Stimulated activated naive B cell treated with anti-CD40 and anti-IgM and Interleukin-4, amounts not matched to agents 10 μg/mL and 1 μg/mL and 100 μg/mL, for 72 hours (primary cell): ENCODE measurements around the gene LCN2.
"Not testable (repeated sequence)": the region's sequence is repeated elsewhere in the genome, so short reads cannot be mapped to it uniquely, and the experiment has no call there.

Experiments
- ATAC-seq, 2 donors: fragments of 150-1000 bp; cut with Tn5 transposase; replicated peaks; 2 replicates each; pipeline ENCODE4 v1.10.0; 2021; ENCODE audit warnings: moderate library complexity in 1 of 2
- DNase-seq: peaks from one replicate; pipeline ENCODE4 v3.0.0; 2021
- H3K27ac Mint-ChIP-seq: one replicate; pipeline ENCODE4 v1.8.0; 2022; ENCODE audit warnings: mild to moderate bottlenecking, mixed read lengths
- H3K27me3 Mint-ChIP-seq, 2 donors: one replicate each; pipeline ENCODE4 v1.8.0; 2022; ENCODE audit warnings: mixed read lengths in 2 of 2
- H3K36me3 Mint-ChIP-seq, 2 donors: one replicate each; pipeline ENCODE4 v1.8.0; 2022; ENCODE audit warnings: mixed read lengths in 2 of 2, mild to moderate bottlenecking in 1 of 2
- H3K4me1 Mint-ChIP-seq, 2 donors: one replicate each; pipeline ENCODE4 v1.8.0; 2022; ENCODE audit warnings: mixed read lengths in 2 of 2, mild to moderate bottlenecking in 1 of 2
- H3K4me3 Mint-ChIP-seq, 2 donors: one replicate each; pipeline ENCODE4 v1.8.0; 2022; ENCODE audit warnings: mild to moderate bottlenecking in 2 of 2, mixed read lengths in 2 of 2, moderate library complexity in 1 of 2
- H3K9me3 Mint-ChIP-seq, 2 donors: one replicate each; pipeline ENCODE4 v1.8.0; 2022; ENCODE audit warnings: mixed read lengths in 2 of 2, mild to moderate bottlenecking in 1 of 2

Gene LCN2

DNA sequence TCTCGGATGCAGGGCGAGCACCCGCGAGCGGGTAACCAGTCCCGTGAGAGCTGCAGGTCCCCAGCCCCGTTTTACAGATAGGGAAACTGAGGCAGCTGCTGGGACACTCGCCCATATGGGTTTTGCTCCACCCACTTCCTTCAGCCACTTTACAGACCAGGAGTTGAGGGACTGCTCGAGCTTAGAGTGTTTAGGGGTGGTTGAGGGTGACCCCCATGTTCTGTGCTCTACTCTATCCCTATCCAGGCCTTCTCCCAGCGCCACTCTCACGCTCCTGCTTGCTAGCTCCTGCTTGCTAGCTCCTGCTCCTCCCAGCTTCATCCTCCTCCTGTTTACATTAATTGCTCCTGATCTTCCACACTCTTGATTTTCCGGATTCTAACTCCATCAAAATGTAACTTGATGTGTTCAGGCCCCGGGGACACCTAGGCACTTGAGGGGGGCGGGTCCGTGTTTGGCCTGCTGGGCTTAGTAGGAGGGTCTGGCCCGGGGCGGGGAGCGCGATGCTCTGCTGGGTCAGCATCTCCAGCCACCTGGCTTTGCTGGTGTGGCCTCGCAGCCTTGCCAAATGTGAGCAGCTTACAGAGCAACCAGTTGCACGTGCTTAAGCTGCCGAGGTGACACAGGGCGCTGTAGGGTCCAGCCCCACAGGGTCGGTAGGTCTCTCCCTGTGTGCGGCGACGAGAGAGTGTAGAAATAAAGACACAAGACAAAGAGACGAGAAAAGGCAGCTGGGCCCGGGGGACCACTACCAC, 20.2 kb upstream of the LCN2 start:
- peaks cover 6 to 25% of the 10 kb centered on the region in 2 donors for H3K36me3 Mint-ChIP-seq
- peaks cover 4 to 6% of the 10 kb centered on the region in 2 donors for H3K9me3 Mint-ChIP-seq
- H3K4me1 Mint-ChIP-seq, result peaks cover 29 to 47% of the 10 kb centered on the region in 2 donors
- DNase-seq, result no peak
- ATAC-seq, result no peak
- peaks cover 14 to 16% of the 10 kb centered on the region in 2 donors for H3K27me3 Mint-ChIP-seq
- peak overlapping the region; percentile 100 for H3K27ac Mint-ChIP-seq
- H3K4me3 Mint-ChIP-seq, result peak overlapping the region; percentile 96 to 97

- not testable (repeated sequence) for DNase-seq, ATAC-seq, H3K27ac Mint-ChIP-seq, H3K9me3 Mint-ChIP-seq
- peaks cover 2 to 14% of the 10 kb centered on the region in 2 donors for H3K36me3 Mint-ChIP-seq
- peaks cover 25 to 39% of the 10 kb centered on the region in 2 donors for H3K4me1 Mint-ChIP-seq
- peaks cover 14 to 17% of the 10 kb centered on the region in 2 donors for H3K27me3 Mint-ChIP-seq
- peak overlapping the region in 1 of 2 donors; percentile 29 for H3K4me3 Mint-ChIP-seq
Measured at GRCh38 chr9:128129976-128130590, 19.2 kb upstream of the LCN2 start.

DNA sequence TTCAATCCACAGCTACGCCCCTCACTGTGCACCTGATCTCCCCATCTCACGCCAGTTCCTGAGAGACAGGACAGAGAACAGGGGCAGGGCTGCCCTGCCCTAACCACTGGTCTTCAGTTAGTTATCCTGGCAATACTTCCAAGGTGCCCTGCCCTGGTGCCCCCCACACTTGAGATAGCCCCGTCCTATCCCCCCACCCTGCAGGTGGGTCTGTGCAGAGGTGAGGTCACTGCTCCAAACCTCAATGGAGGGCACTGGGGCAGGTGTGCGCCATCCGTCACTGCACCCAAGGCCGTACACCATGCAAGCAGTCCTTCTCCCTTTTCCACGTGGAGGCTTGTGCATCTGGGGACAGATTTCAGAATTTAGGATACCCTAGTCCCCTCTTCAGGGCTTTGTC, 18.6 kb upstream of the LCN2 start:
- not testable (repeated sequence) for ATAC-seq, H3K27ac Mint-ChIP-seq, H3K4me3 Mint-ChIP-seq, DNase-seq, H3K9me3 Mint-ChIP-seq
- H3K36me3 Mint-ChIP-seq, result peaks cover 2 to 11% of the 10 kb centered on the region in 2 donors
- H3K4me1 Mint-ChIP-seq, result peaks cover 23 to 38% of the 10 kb centered on the region in 2 donors
- H3K27me3 Mint-ChIP-seq, result peaks cover 15 to 22% of the 10 kb centered on the region in 2 donors

- H3K4me3 Mint-ChIP-seq, DNase-seq: not testable (repeated sequence)
Measured at GRCh38 chr9:128131346-128131745, 17.9 kb upstream of the LCN2 start.

GRCh38 chr9:128132139-128132538, 17.1 kb upstream of the LCN2 start:
- not testable (repeated sequence) for DNase-seq, H3K36me3 Mint-ChIP-seq, H3K9me3 Mint-ChIP-seq, H3K4me3 Mint-ChIP-seq, H3K27ac Mint-ChIP-seq, ATAC-seq
- peaks cover 16 to 34% of the 10 kb centered on the region in 2 donors for H3K4me1 Mint-ChIP-seq
- H3K27me3 Mint-ChIP-seq, result peaks cover 24 to 31% of the 10 kb centered on the region in 2 donors

More at GRCh38 chr9:128131346-128131745, 17.9 kb upstream of the LCN2 start:
- not testable (repeated sequence) for H3K9me3 Mint-ChIP-seq, ATAC-seq, H3K27ac Mint-ChIP-seq, H3K36me3 Mint-ChIP-seq
- Mint-ChIP-seq H3K27me3 (peaks cover 19 to 27% of the 10 kb centered on the region in 2 donors), H3K4me1 (peaks cover 16 to 36% of the 10 kb centered on the region in 2 donors)

DNA sequence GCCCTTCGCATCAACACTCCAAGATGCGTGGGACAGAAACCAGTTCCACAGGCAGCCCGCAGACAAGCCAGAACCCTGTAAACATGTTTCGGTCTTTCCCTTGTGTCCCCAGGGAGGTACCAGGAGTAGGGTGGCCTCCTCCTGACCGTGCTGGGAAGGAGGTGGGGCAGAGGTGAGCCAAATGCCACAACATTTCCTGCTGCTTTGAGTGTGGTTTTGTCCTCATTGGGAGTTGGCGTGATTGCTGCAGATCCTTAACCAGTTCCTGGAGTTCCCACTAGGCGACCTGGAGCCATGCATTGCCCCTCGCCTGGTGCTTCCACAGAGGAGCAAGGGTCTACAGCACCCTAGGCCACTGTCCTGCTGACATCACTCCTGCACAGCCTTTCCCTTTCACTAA, 13.7 kb upstream of the LCN2 start:
- not testable (repeated sequence) for DNase-seq, H3K4me3 Mint-ChIP-seq, H3K36me3 Mint-ChIP-seq, H3K9me3 Mint-ChIP-seq, H3K27ac Mint-ChIP-seq
- Mint-ChIP-seq H3K27me3 (peaks cover 26 to 43% of the 10 kb centered on the region in 2 donors), H3K4me1 (peaks cover 6 to 14% of the 10 kb centered on the region in 2 donors)
- ATAC-seq, result peak in 1 of 2 donors; percentile 29

DNA sequence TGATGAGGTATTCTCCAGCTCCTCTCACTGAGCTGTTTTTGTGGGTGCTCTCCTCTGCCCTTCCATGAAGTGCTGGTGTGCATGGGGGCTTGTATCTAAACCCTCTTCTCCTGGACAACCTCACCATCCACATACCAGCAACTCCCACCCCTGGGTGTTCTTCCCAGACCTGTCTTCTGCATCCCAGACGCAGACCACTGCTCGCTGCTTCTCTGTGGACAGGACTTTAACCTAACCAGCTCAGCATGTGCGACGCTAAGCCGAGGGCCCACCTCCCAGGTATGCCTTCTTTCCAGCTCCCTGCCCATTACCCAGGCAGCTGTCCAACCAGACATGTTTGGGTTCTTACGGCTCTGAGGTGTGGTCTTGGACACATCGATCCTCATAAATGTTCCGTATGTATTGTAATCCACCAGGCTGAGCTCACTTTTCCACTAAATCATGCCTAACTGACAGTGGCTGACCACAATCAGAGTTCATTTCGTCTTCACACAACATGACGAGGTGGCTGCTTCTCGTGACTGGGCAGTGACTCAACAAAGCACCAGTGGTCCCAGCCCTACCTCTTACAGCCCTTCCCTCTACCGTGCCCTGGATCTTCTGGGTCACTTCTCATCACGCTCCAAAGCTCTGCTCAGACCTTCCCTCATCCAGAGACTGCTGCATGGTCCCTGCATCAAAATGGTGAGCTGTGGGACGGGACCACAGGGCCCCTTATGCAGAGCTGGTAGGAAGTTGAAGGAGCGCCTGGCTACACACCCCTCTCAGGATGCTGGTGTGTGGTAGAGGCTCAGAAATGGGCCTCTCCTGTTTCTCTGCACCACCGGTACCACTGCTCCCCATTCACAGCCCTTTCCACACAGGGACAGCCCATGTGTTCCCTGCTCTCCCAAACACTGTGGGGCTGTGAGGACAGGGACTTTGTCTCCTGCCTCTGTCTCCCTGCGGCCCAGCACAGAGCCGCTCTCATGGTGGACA, 12.1 kb upstream of the LCN2 start:
- peaks cover 6 to 14% of the 10 kb centered on the region in 2 donors for H3K4me1 Mint-ChIP-seq
- DNase-seq (no peak), ATAC-seq (no peak)
- H3K27me3 Mint-ChIP-seq, result peaks cover 20 to 37% of the 10 kb centered on the region in 2 donors
- H3K36me3 Mint-ChIP-seq, result no peaks in the 10 kb centered on the region
- no peak overlapping the region for H3K4me3 Mint-ChIP-seq
- no peak overlapping the region for H3K27ac Mint-ChIP-seq
- H3K9me3 Mint-ChIP-seq, result no peaks in the 10 kb centered on the region

DNA sequence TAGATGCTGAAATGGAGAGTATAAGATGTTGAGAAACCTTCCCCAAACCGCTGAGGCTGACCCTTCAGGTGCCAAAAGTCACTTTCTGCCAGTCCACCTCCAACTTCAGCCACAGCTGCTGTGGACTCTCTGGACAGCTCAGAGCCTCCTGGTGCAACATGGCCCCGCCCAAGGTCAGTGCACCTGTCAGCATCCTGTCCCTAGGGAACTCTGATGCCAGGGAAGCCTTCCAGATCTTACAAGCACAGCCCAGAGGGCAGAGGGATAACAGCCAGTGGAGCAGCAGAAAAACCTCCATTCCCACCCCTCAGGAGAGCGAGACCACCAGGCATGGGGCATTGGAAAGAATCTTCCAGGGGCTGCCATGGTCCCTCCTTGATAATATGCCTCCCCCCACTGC, 11.3 kb upstream of the LCN2 start:
- ATAC-seq, result no peak
- no peak overlapping the region for H3K27ac Mint-ChIP-seq

GRCh38 chr9:128139621-128140020, 9.6 kb upstream of the LCN2 start:
- ATAC-seq, result no peak
- Mint-ChIP-seq H3K9me3 (no peaks in the 10 kb centered on the region), H3K36me3 (no peaks in the 10 kb centered on the region), H3K4me3 (no peak overlapping the region), H3K27me3 (peaks cover 11 to 36% of the 10 kb centered on the region in 2 donors), H3K4me1 (peaks cover 4 to 9% of the 10 kb centered on the region in 2 donors), H3K27ac (no peak overlapping the region)
- no peak for DNase-seq

More for the DNA sequence above, 11.3 kb upstream of the LCN2 start:
- no peaks in the 10 kb centered on the region for H3K9me3 Mint-ChIP-seq
- H3K4me3 Mint-ChIP-seq, result no peak overlapping the region
- no peaks in the 10 kb centered on the region for H3K36me3 Mint-ChIP-seq
- H3K27me3 Mint-ChIP-seq, result peaks cover 15 to 39% of the 10 kb centered on the region in 2 donors
- H3K4me1 Mint-ChIP-seq, result peaks cover 6 to 13% of the 10 kb centered on the region in 2 donors
- no peak for DNase-seq

GRCh38 chr9:128141604-128142003, 7.6 kb upstream of the LCN2 start:
- Mint-ChIP-seq H3K27ac (no peak overlapping the region), H3K9me3 (no peaks in the 10 kb centered on the region), H3K4me3 (no peak overlapping the region)

GRCh38 chr9:128142061-128142460, 7.2 kb upstream of the LCN2 start:
- Mint-ChIP-seq H3K4me3 (no peak overlapping the region), H3K27me3 (peaks cover 2 to 22% of the 10 kb centered on the region in 2 donors), H3K4me1 (no peaks in the 10 kb centered on the region), H3K9me3 (no peaks in the 10 kb centered on the region), H3K36me3 (no peaks in the 10 kb centered on the region), H3K27ac (no peak overlapping the region)
- no peak for ATAC-seq
- DNase-seq, result no peak

More at GRCh38 chr9:128141604-128142003, 7.6 kb upstream of the LCN2 start:
- ATAC-seq (no peak), DNase-seq (no peak)
- H3K27me3 Mint-ChIP-seq, result peaks cover 7 to 25% of the 10 kb centered on the region in 2 donors
- no peaks in the 10 kb centered on the region for H3K4me1 Mint-ChIP-seq
- H3K36me3 Mint-ChIP-seq, result no peaks in the 10 kb centered on the region

- DNase-seq (no peak), ATAC-seq (no peak)
- Mint-ChIP-seq H3K36me3 (no peaks in the 10 kb centered on the region), H3K4me3 (no peak overlapping the region), H3K9me3 (no peaks in the 10 kb centered on the region), H3K27ac (no peak overlapping the region), H3K27me3 (peaks cover 0 to 16% of the 10 kb centered on the region in 2 donors), H3K4me1 (no peaks in the 10 kb centered on the region)
Measured at GRCh38 chr9:128142596-128142995, 6.7 kb upstream of the LCN2 start.

DNA sequence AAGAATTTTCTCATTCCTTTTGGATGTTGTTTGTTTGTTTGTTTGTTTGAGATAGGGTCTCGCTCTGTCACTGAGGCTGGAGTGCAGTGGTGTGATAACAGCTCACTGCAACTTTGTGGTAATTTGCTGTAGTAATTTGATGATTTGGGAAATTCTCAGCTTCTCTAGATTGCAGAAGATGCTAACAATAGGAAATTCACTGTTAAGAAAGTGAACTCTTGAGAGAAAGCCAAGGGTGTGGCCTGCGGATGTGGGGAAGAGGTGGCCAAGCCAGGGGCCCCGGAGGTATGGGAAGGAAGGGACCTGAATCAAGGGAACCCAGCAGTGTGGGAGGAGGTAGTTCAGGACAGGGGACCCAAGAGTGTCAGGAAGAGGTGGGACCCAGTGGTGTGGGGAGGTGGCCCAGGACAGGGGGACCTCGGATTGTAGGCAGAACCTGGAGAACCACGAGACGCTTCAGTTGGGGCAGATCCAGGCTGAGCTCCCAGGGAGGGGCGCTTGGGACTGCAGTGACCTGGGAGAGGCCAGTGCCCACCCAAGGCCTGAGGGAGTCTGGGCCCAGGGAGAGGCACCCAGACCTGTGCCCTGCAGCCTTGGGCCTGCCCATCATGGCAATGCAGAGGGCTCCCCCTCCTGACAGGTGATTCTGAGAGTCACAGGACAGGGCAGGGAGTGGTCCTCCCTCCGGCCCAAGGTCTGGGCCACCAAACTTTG, 5.6 kb upstream of the LCN2 start:
- ATAC-seq, result no peak
- Mint-ChIP-seq H3K4me3 (no peak overlapping the region), H3K27ac (no peak overlapping the region), H3K36me3 (no peaks in the 10 kb centered on the region), H3K9me3 (no peaks in the 10 kb centered on the region), H3K4me1 (no peaks in the 10 kb centered on the region), H3K27me3 (peaks cover 0 to 9% of the 10 kb centered on the region in 2 donors)
- no peak for DNase-seq
